PC-3 (cell line): ENCODE data around the gene ANXA8L1.

Experiments used
- EZH2 ChIP-seq: fragments of 300-600 bp; sonication (generic); IDR thresholded peaks from one replicate; pipeline ENCODE4 v1.6.1; 2017; ENCODE audit warnings: antibody characterized with exemption, mild to moderate bottlenecking, low read length; ENCODE audit not compliant: unreplicated experiment
- EZH2phosphoT487 ChIP-seq: fragments of 300-600 bp; sonication (generic); IDR thresholded peaks from 2 replicates; pipeline ENCODE4 v1.6.1; 2018; ENCODE audit warnings: mild to moderate bottlenecking, antibody characterized with exemption, low read length, borderline replicate concordance
- TF ChIP-seq, protein P1 (sequence below): fragments of 300-600 bp; sonication (generic); conservative IDR thresholded peaks from 2 replicates; pipeline ENCODE4 v1.5.1; 2017; ENCODE audit warnings: antibody characterized with exemption, low read depth, mild to moderate bottlenecking, low read length

DNA sequence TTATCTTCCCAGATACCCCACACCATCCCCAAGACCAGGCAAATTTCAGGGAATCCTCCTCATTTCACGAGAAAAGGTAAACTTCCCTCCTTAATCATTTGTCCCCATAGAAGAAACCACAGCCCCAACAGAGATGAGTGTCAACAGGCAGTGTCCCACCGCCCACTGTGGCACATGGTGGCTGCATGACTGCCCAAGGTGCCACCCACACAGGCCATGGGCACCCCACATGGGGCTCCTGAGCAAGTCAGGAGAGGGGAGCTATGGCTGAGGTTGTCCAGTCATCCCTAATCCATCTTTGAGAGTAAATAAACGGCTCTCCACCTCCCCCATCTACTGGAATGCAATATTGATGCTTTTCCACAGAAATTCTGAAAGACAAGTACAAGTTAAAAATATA lies 44.7 kb upstream of the ANXA8L1 start:
- no peak for TF ChIP-seq EZH2phosphoT487
- TF ChIP-seq, protein P1, sequence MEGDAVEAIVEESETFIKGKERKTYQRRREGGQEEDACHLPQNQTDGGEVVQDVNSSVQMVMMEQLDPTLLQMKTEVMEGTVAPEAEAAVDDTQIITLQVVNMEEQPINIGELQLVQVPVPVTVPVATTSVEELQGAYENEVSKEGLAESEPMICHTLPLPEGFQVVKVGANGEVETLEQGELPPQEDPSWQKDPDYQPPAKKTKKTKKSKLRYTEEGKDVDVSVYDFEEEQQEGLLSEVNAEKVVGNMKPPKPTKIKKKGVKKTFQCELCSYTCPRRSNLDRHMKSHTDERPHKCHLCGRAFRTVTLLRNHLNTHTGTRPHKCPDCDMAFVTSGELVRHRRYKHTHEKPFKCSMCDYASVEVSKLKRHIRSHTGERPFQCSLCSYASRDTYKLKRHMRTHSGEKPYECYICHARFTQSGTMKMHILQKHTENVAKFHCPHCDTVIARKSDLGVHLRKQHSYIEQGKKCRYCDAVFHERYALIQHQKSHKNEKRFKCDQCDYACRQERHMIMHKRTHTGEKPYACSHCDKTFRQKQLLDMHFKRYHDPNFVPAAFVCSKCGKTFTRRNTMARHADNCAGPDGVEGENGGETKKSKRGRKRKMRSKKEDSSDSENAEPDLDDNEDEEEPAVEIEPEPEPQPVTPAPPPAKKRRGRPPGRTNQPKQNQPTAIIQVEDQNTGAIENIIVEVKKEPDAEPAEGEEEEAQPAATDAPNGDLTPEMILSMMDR: no peak
- no peak for TF ChIP-seq EZH2
